ENCODE measurements around the gene ZBED6.
"Not testable (repeated sequence)": the region's sequence is repeated elsewhere in the genome, so short reads cannot be mapped to it uniquely, and the experiment has no call there.

Gene ZBED6

DNA sequence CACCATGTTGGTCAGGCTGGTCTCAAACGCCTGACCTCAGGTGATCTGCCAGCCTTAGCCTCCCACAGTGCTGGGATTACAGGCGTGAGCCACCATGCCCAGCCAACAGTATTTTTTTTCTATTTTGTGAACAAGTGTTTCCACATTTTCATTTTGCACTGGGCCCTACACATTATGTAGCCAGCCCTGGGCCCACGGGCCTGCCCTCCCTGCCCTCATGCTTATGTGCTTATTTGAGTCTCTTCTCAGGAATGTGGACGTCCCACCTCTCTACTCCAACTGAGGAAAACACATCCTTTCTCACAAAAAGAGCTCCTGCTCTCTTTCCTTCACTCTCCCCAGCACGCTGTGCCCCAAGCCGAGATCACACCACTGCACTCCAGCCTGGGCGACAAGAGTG is 13.5 kb upstream of the ZBED6 start:
- H3K27ac ChIP-seq (ENCODE audit: low read depth, low read length), result no peak overlapping the region
- no peaks in the 10 kb centered on the region for H3K9me3 ChIP-seq (ENCODE audit: insufficient read depth, low read depth, low read length)
- no peaks in the 10 kb centered on the region for H3K27me3 ChIP-seq (ENCODE audit: insufficient read depth, low read length)
- no peak overlapping the region for H3K4me3 ChIP-seq (ENCODE audit: low read length)
- H3K36me3 ChIP-seq (ENCODE audit: insufficient read depth, low read length), result no peaks in the 10 kb centered on the region
- WGBS, result 87% methylated on average over 7 of the region's 7 CpGs
- peaks cover 8% of the 10 kb centered on the region for H3K4me1 ChIP-seq (ENCODE audit: insufficient read depth, low read length)
- H3K9ac ChIP-seq (ENCODE audit: low read depth, low read length), result no peak overlapping the region

DNA sequence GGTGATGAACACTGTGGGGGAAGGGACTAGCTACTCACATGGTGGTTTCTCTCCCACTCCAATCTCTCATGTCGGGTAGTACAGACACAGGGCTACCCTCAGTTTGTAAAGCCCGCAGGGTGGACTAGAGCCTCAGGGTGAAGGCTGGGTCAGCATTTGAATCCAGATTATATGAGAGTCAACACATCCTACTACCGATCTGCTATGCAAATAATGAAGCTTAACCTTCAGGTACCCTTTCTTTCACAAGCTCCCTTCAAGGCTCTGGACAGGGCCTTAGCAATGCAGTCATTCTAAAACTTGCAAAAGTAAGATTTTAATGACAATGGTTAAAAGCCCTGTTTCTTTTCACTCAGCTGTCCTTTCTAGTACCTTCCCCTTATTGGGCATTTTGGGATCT is 5.5 kb upstream of the ZBED6 start:
- no peak overlapping the region for H3K4me3 ChIP-seq (ENCODE audit: low read length)
- no peak overlapping the region for H3K27ac ChIP-seq (ENCODE audit: low read depth, low read length)
- no peaks in the 10 kb centered on the region for H3K36me3 ChIP-seq (ENCODE audit: insufficient read depth, low read length)
- H3K9me3 ChIP-seq (ENCODE audit: insufficient read depth, low read depth, low read length), result no peaks in the 10 kb centered on the region
- 20% methylated on average over 3 of the region's 3 CpGs for WGBS
- H3K27me3 ChIP-seq (ENCODE audit: insufficient read depth, low read length), result no peaks in the 10 kb centered on the region
- H3K4me1 ChIP-seq (ENCODE audit: insufficient read depth, low read length), result peaks cover 16% of the 10 kb centered on the region
- H3K9ac ChIP-seq (ENCODE audit: low read depth, low read length), result no peak overlapping the region

DNA sequence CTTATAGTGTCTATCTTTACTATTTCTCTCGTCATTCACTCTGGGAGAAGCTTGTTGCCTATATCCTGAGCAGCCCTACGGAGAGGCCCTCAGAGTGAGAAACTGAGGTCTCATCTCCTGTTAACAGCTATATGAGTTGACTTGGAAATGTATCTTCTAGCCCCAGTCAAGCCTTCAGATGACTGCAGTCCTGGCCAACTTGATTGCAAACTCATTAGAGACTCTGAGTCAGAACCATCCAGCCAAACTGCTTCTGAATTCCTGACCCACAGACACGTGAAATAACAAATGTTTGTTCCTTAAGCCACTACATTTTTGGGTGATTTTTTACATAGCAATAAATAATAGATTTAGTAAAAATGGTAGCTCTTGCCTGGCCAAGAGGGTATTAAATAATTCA is 3.9 kb upstream of the ZBED6 start:
- H3K36me3 ChIP-seq (ENCODE audit: insufficient read depth, low read length), result no peaks in the 10 kb centered on the region
- H3K9ac ChIP-seq (ENCODE audit: low read depth, low read length), result no peak overlapping the region
- no peak overlapping the region for H3K4me3 ChIP-seq (ENCODE audit: low read length)
- peaks cover 19% of the 10 kb centered on the region for H3K4me1 ChIP-seq (ENCODE audit: insufficient read depth, low read length)
- no peak overlapping the region for H3K27ac ChIP-seq (ENCODE audit: low read depth, low read length)
- H3K9me3 ChIP-seq (ENCODE audit: insufficient read depth, low read depth, low read length), result no peaks in the 10 kb centered on the region
- WGBS, result 84% methylated on average over 3 of the region's 3 CpGs
- H3K27me3 ChIP-seq (ENCODE audit: insufficient read depth, low read length), result no peaks in the 10 kb centered on the region

DNA sequence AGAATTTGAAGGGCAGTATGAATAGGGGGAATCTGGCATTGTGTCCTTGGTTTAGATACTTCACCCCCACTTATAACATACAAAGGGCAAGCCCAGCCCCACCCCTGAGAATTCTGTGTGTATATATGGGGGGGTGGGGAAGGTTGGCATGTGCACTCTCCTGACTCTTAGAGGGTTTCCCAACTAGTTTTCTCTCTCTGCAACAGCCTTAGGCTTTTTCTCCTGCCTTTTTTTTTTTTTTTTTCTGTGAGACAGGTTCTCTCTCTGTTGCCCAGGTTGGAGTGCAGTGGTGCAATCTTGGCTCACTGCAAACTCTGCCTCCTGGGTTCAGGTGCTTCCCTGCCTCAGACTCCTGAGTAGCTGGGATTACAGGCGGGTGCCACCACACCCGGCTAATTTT is 2.9 kb upstream of the ZBED6 start:
- no peaks in the 10 kb centered on the region for H3K9me3 ChIP-seq (ENCODE audit: insufficient read depth, low read depth, low read length)
- H3K4me3 ChIP-seq (ENCODE audit: low read length), result no peak overlapping the region
- peaks cover 28% of the 10 kb centered on the region for H3K4me1 ChIP-seq (ENCODE audit: insufficient read depth, low read length)
- no peaks in the 10 kb centered on the region for H3K27me3 ChIP-seq (ENCODE audit: insufficient read depth, low read length)
- H3K9ac ChIP-seq (ENCODE audit: low read depth, low read length), result no peak overlapping the region
- H3K36me3 ChIP-seq (ENCODE audit: insufficient read depth, low read length), result peaks cover 7% of the 10 kb centered on the region
- no peak overlapping the region for H3K27ac ChIP-seq (ENCODE audit: low read depth, low read length)
- 94% methylated on average over 2 of the region's 2 CpGs for WGBS

GRCh38 chr1:203793561-203793960 is 1.9 kb upstream of the ZBED6 start:
- 97% methylated on average over 7 of the region's 7 CpGs for WGBS
- Histone ChIP-seq H3K4me1 (ENCODE audit: insufficient read depth, low read length) (peaks cover 28% of the 10 kb centered on the region), H3K36me3 (ENCODE audit: insufficient read depth, low read length) (peaks cover 17% of the 10 kb centered on the region)
- not testable (repeated sequence) for H3K9me3 ChIP-seq (ENCODE audit: insufficient read depth, low read depth, low read length); H3K27me3 ChIP-seq (ENCODE audit: insufficient read depth, low read length); H3K9ac ChIP-seq (ENCODE audit: low read depth, low read length); H3K4me3 ChIP-seq (ENCODE audit: low read length); H3K27ac ChIP-seq (ENCODE audit: low read depth, low read length)

GRCh38 chr1:203794764-203795440 is 521 bp upstream of the ZBED6 start:
- H3K4me1 ChIP-seq (ENCODE audit: insufficient read depth, low read length), result peaks cover 22% of the 10 kb centered on the region
- H3K9me3 ChIP-seq (ENCODE audit: insufficient read depth, low read depth, low read length), result no peaks in the 10 kb centered on the region; the same call in 1 of the 2 replicates
- no peaks in the 10 kb centered on the region for H3K27me3 ChIP-seq (ENCODE audit: insufficient read depth, low read length)
- peak overlapping the region; percentile 98; the same call in 1 of the 2 replicates for H3K9ac ChIP-seq (ENCODE audit: low read depth, low read length)
- H3K4me3 ChIP-seq (ENCODE audit: low read length), result peak overlapping the region; percentile 80
- H3K36me3 ChIP-seq (ENCODE audit: insufficient read depth, low read length), result peaks cover 31% of the 10 kb centered on the region
- peak overlapping the region; percentile 100; the same call in 1 of the 2 replicates for H3K27ac ChIP-seq (ENCODE audit: low read depth, low read length)
- WGBS, result 67% methylated on average over 19 of the region's 19 CpGs

DNA sequence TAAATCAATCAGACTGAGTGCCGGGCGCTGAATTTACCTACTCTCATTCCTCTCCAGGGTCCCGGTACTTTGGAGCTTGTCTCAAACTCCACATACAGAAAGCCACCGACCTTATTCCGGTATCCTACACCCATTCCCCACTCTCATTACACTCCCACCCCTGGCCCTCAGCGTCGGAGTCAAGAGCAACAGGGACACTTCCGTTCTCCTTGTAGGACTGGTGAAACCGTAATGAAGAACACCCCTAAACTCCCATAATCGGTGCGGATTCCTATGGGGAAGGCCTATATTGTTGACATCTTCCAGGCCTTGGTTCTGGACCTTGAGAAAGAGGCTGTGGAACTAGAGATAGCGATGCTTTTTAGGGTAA is 798 bp downstream of the ZBED6 start:
- peak overlapping the region; percentile 98 for H3K9ac ChIP-seq (ENCODE audit: low read depth, low read length)
- H3K27me3 ChIP-seq (ENCODE audit: insufficient read depth, low read length), result no peaks in the 10 kb centered on the region
- H3K9me3 ChIP-seq (ENCODE audit: insufficient read depth, low read depth, low read length), result no peaks in the 10 kb centered on the region; the same call in 1 of the 2 replicates
- under 1% methylated on average over 12 of the region's 12 CpGs for WGBS
- peaks cover 17% of the 10 kb centered on the region for H3K4me1 ChIP-seq (ENCODE audit: insufficient read depth, low read length)
- H3K4me3 ChIP-seq (ENCODE audit: low read length), result peak overlapping the region; percentile 80
- H3K36me3 ChIP-seq (ENCODE audit: insufficient read depth, low read length), result peaks cover 40% of the 10 kb centered on the region
- peak overlapping the region; percentile 100 for H3K27ac ChIP-seq (ENCODE audit: low read depth, low read length)

- WGBS, result 96% methylated on average over 2 of the region's 2 CpGs
- Histone ChIP-seq H3K27me3 (ENCODE audit: insufficient read depth, low read length) (no peaks in the 10 kb centered on the region), H3K36me3 (ENCODE audit: insufficient read depth, low read length) (peaks cover 45% of the 10 kb centered on the region), H3K9ac (ENCODE audit: low read depth, low read length) (peak overlapping the region; percentile 98; the same call in 1 of the 2 replicates), H3K4me1 (ENCODE audit: insufficient read depth, low read length) (peaks cover 17% of the 10 kb centered on the region), H3K4me3 (ENCODE audit: low read length) (peak overlapping the region; percentile 80), H3K27ac (ENCODE audit: low read depth, low read length) (peak overlapping the region; percentile 100; the same call in 1 of the 2 replicates), H3K9me3 (ENCODE audit: insufficient read depth, low read depth, low read length) (no peaks in the 10 kb centered on the region; the same call in 1 of the 2 replicates)
Observed at GRCh38 chr1:203797216-203797615, 1.8 kb downstream of the ZBED6 start.

DNA sequence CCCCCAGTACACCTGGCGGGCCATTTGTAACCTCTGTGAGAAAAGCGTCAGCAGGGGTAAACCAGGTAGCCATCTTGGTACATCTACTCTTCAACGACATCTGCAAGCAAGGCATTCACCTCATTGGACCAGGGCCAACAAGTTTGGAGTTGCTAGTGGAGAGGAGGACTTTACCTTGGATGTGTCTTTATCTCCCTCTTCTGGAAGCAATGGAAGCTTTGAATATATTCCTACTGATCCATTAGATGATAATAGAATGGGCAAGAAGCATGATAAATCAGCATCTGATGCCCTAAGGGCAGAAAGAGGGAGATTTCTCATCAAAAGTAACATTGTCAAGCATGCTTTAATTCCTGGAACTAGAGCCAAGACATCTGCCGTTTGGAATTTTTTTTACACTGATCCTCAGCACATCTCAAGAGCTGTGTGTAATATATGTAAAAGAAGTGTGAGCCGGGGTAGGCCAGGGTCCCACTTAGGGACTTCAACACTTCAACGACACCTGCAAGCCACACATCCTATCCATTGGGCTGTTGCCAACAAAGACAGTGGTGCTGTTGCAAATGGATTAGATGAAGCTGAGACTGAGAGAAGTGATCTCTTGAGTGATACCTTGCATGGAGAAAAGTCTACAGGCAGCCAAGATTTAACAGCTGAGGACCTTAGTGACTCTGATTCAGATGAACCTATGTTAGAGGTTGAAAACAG is 2.7 kb downstream of the ZBED6 start:
- Histone ChIP-seq H3K4me1 (ENCODE audit: insufficient read depth, low read length) (peaks cover 17% of the 10 kb centered on the region), H3K36me3 (ENCODE audit: insufficient read depth, low read length) (peaks cover 52% of the 10 kb centered on the region), H3K9me3 (ENCODE audit: insufficient read depth, low read depth, low read length) (no peaks in the 10 kb centered on the region; the same call in 1 of the 2 replicates), H3K4me3 (ENCODE audit: low read length) (no peak overlapping the region), H3K27ac (ENCODE audit: low read depth, low read length) (no peak overlapping the region), H3K9ac (ENCODE audit: low read depth, low read length) (no peak overlapping the region), H3K27me3 (ENCODE audit: insufficient read depth, low read length) (no peaks in the 10 kb centered on the region)
- 93% methylated on average over 6 of the region's 6 CpGs for WGBS

GRCh38 chr1:203799157-203799556 is 3.7 kb downstream of the ZBED6 start:
- Histone ChIP-seq H3K9ac (ENCODE audit: low read depth, low read length) (no peak overlapping the region), H3K9me3 (ENCODE audit: insufficient read depth, low read depth, low read length) (no peaks in the 10 kb centered on the region; the same call in 1 of the 2 replicates), H3K4me3 (ENCODE audit: low read length) (no peak overlapping the region), H3K27ac (ENCODE audit: low read depth, low read length) (no peak overlapping the region), H3K4me1 (ENCODE audit: insufficient read depth, low read length) (peaks cover 17% of the 10 kb centered on the region), H3K36me3 (ENCODE audit: insufficient read depth, low read length) (peaks cover 60% of the 10 kb centered on the region), H3K27me3 (ENCODE audit: insufficient read depth, low read length) (no peaks in the 10 kb centered on the region)
- 94% methylated on average over 4 of the region's 4 CpGs for WGBS

GRCh38 chr1:203799971-203800370 is 4.5 kb downstream of the ZBED6 start:
- Histone ChIP-seq H3K36me3 (ENCODE audit: insufficient read depth, low read length) (peaks cover 64% of the 10 kb centered on the region), H3K9ac (ENCODE audit: low read depth, low read length) (no peak overlapping the region), H3K27ac (ENCODE audit: low read depth, low read length) (no peak overlapping the region), H3K9me3 (ENCODE audit: insufficient read depth, low read depth, low read length) (no peaks in the 10 kb centered on the region; the same call in 1 of the 2 replicates), H3K4me1 (ENCODE audit: insufficient read depth, low read length) (peaks cover 15% of the 10 kb centered on the region), H3K27me3 (ENCODE audit: insufficient read depth, low read length) (no peaks in the 10 kb centered on the region), H3K4me3 (ENCODE audit: low read length) (no peak overlapping the region)
- 80% methylated on average over 1 of the region's 1 CpG for WGBS

Data from HUES64 (cell line).